H1 (cell line): ENCODE data around the gene ZNF737. TPM values are rescaled to one million over a fixed set of nuclear protein-coding genes. Genes with fewer than 3 reads are reported as not detected.

Source experiments
- CTCF ChIA-PET: fragments of 300-600 bp; sonication (Branson Sonifier 250); formaldehyde crosslinking; loops from one replicate; lab custom pipeline; 2021; ENCODE audit not compliant: partially characterized antibody; lab: Charles Lee
- POLR2A ChIA-PET: fragments of 300-600 bp; sonication (Branson Sonifier 250); formaldehyde crosslinking; loops from one replicate; lab custom pipeline; 2021; ENCODE audit warnings: inconsistent platforms; ENCODE audit not compliant: partially characterized antibody; lab: Charles Lee
- DNase-seq, 2 experiments: peaks; one replicate each; pipeline versions ENCODE4 v3.0.0 to v3.0.0-alpha.2; 2010 to 2022; ENCODE audit warnings: low spot score in 2 of 2, low read depth in 1 of 2, mixed read lengths in 1 of 2
- FAIRE-seq: peaks from 2 replicates; lab custom pipeline; 2011; peaks lifted over from hg19 to GRCh38; lab: Jason Lieb, UNC
- H2AFZ ChIP-seq: 2 replicates; pipeline ENCODE4 v1.8.1; 2012; ENCODE audit warnings: low read length, inconsistent platforms
- H2AK5ac ChIP-seq: 2 replicates; pipeline ENCODE4 v1.6.1; 2013; ENCODE audit warnings: low read depth, low read length
- H2BK120ac ChIP-seq: replicated peaks from 2 replicates; pipeline ENCODE3; 2013; ENCODE audit warnings: low read depth, low read length, inconsistent platforms
- H2BK12ac ChIP-seq: 2 replicates; pipeline ENCODE4 v1.6.1; 2013; ENCODE audit warnings: low read depth, low read length
- H2BK15ac ChIP-seq: 2 replicates; pipeline ENCODE4 v1.6.1; 2013; ENCODE audit warnings: low read length
- H2BK20ac ChIP-seq: 2 replicates; pipeline ENCODE4 v1.6.1; 2013; ENCODE audit warnings: low read length
- H2BK5ac ChIP-seq: 2 replicates; pipeline ENCODE4 v1.6.1; 2013; ENCODE audit warnings: low read depth, low read length
- H3K14ac ChIP-seq: 2 replicates; pipeline ENCODE4 v1.6.1; 2013; ENCODE audit warnings: inconsistent platforms; ENCODE audit not compliant: insufficient read length
- H3K18ac ChIP-seq: 2 replicates; pipeline ENCODE4 v1.6.1; 2013; ENCODE audit warnings: low read length; ENCODE audit errors: extremely low read depth
- H3K23ac ChIP-seq: 2 replicates; pipeline ENCODE4 v1.6.1; 2013; ENCODE audit warnings: inconsistent platforms; ENCODE audit not compliant: insufficient read length
- H3K23me2 ChIP-seq: 2 replicates; pipeline ENCODE4 v1.6.1; 2013; ENCODE audit warnings: low read depth, low read length
- H3K27ac ChIP-seq: 2 replicates; pipeline ENCODE4 v1.6.1; 2011; ENCODE audit warnings: low read depth, low read length, inconsistent platforms
- H3K27me3 ChIP-seq, 4 experiments: replicated peaks in 1 of 4; 1 replicate in 1 of 4; 2 replicates in 3 of 4; pipeline versions ENCODE4 v1.6.1 to v1.8.1; 2011 to 2013; ENCODE audit warnings: low read length in 3 of 4, mild to moderate bottlenecking in 3 of 4, inconsistent platforms in 2 of 4, mixed read lengths in 2 of 4, moderate library complexity in 1 of 4; ENCODE audit not compliant: control insufficient read depth in 3 of 4, insufficient read depth in 3 of 4; ENCODE audit errors: extremely low read depth in 1 of 4
- H3K36me3 ChIP-seq, 4 experiments: 2 replicates each; pipeline versions ENCODE4 v1.6.1 to v1.8.1; 2011 to 2013; ENCODE audit warnings: mild to moderate bottlenecking in 4 of 4, low read length in 3 of 4, moderate library complexity in 2 of 4, control low read depth in 1 of 4, inconsistent platforms in 1 of 4; ENCODE audit not compliant: insufficient read depth in 4 of 4, control insufficient read depth in 2 of 4
- H3K4ac ChIP-seq: replicated peaks from 2 replicates; pipeline ENCODE3; 2013; ENCODE audit warnings: low read length, low read depth, mixed read lengths, inconsistent platforms; ENCODE audit not compliant: insufficient read length
- H3K4me1 ChIP-seq, 4 experiments: replicated peaks in 1 of 4; 1 replicate in 1 of 4; 2 replicates in 3 of 4; pipeline versions ENCODE4 v1.6.1 to v1.8.1; 2011 to 2013; ENCODE audit warnings: low read length in 3 of 4, inconsistent platforms in 2 of 4, mixed read lengths in 1 of 4; ENCODE audit not compliant: insufficient read depth in 4 of 4, control insufficient read depth in 3 of 4
- H3K4me2 ChIP-seq, 2 experiments: 2 replicates each; pipeline versions ENCODE4 v1.6.1 to v1.8.1; 2011 to 2013; ENCODE audit warnings: low read depth in 2 of 2, low read length in 2 of 2, control low read depth in 1 of 2, inconsistent platforms in 1 of 2, mild to moderate bottlenecking in 1 of 2; ENCODE audit not compliant: insufficient read depth in 1 of 2
- H3K4me3 ChIP-seq, 4 experiments: fragments of 200-600, 300-600 bp in 1 of 4; sonication (generic), shearing (Covaris generic), sonication (Bioruptor Twin) in 1 of 4; 2 replicates each; pipeline versions ENCODE4 v1.5.1 to v1.8.1; 2011 to 2016; ENCODE audit warnings: low read length in 4 of 4, low read depth in 3 of 4, control low read depth in 2 of 4, inconsistent platforms in 2 of 4, mild to moderate bottlenecking in 2 of 4, mixed read lengths in 1 of 4, moderate library complexity in 1 of 4; ENCODE audit not compliant: insufficient read depth in 2 of 4; ENCODE audit errors: extremely low read depth in 1 of 4
- H3K56ac ChIP-seq: replicated peaks from 2 replicates; pipeline ENCODE3; 2013; ENCODE audit warnings: low read depth, mild to moderate bottlenecking, mixed read lengths, low read length, inconsistent platforms; ENCODE audit not compliant: insufficient read length
- H3K79me1 ChIP-seq: 2 replicates; pipeline ENCODE4 v1.6.1; 2013; ENCODE audit warnings: low read depth, low read length, control low read depth
- H3K79me2 ChIP-seq, 2 experiments: 2 replicates each; pipeline versions ENCODE4 v1.6.1 to v1.8.1; 2012 to 2013; ENCODE audit warnings: low read length in 2 of 2, mild to moderate bottlenecking in 2 of 2, inconsistent platforms in 1 of 2; ENCODE audit not compliant: insufficient read depth in 2 of 2, control insufficient read depth in 1 of 2
- H3K9ac ChIP-seq, 4 experiments: replicated peaks in 1 of 4; 1 replicate in 1 of 4; 2 replicates in 3 of 4; pipeline versions ENCODE4 v1.6.1 to v1.8.1; 2011 to 2013; ENCODE audit warnings: low read depth in 3 of 4, low read length in 3 of 4, control low read depth in 2 of 4, mild to moderate bottlenecking in 2 of 4, moderate library complexity in 2 of 4, inconsistent platforms in 1 of 4; ENCODE audit errors: extremely low read depth in 1 of 4
- H3K9me3 ChIP-seq, 2 experiments: 2 replicates each; pipeline versions ENCODE4 v1.6.1 to v1.8.1; 2012 to 2013; ENCODE audit warnings: mild to moderate bottlenecking in 2 of 2, moderate library complexity in 2 of 2, control low read depth in 1 of 2, inconsistent platforms in 1 of 2, low read depth in 1 of 2, low read length in 1 of 2, mixed read lengths in 1 of 2; ENCODE audit not compliant: insufficient read depth in 2 of 2
- H4K20me1 ChIP-seq, 2 experiments: replicated peaks in 1 of 2; 2 replicates each; pipeline versions ENCODE3 to v1.8.1; 2011 to 2013; ENCODE audit warnings: inconsistent platforms in 2 of 2, low read length in 2 of 2, mild to moderate bottlenecking in 1 of 2; ENCODE audit not compliant: insufficient read depth in 2 of 2, control insufficient read depth in 1 of 2
- H4K5ac ChIP-seq: 2 replicates; pipeline ENCODE4 v1.6.1; 2013; ENCODE audit warnings: low read length, low read depth, mixed read lengths, inconsistent platforms; ENCODE audit not compliant: insufficient read length
- H4K8ac ChIP-seq: 2 replicates; pipeline ENCODE4 v1.8.0; 2013; ENCODE audit warnings: mild to moderate bottlenecking, moderate library complexity, low read length, inconsistent platforms; ENCODE audit not compliant: insufficient read depth; ENCODE audit errors: extremely low read depth
- H4K91ac ChIP-seq: replicated peaks from 2 replicates; pipeline ENCODE3; 2013; ENCODE audit warnings: low read length, mixed read lengths, inconsistent platforms; ENCODE audit not compliant: insufficient read length
- ATF3 ChIP-seq: IDR thresholded peaks from 2 replicates; pipeline ENCODE4 v1.6.1; 2011; ENCODE audit warnings: low read depth, mild to moderate bottlenecking, low read length; ENCODE audit not compliant: insufficient read depth
- CBX8 ChIP-seq: fragments of 300-800, 300-1000 bp; sonication (generic); IDR thresholded peaks from 2 replicates; pipeline ENCODE4 v1.7.1; 2016; ENCODE audit warnings: low read depth, low read length, borderline replicate concordance
- HDAC2 ChIP-seq, 2 experiments: fragments of 300-600 bp in 1 of 2; sonication (generic) in 1 of 2; IDR thresholded peaks; 2 replicates each; pipeline ENCODE4 v1.6.1; 2011 to 2012; ENCODE audit warnings: low read depth in 2 of 2, low read length in 2 of 2, mild to moderate bottlenecking in 2 of 2, moderate library complexity in 2 of 2, borderline replicate concordance in 1 of 2, inconsistent platforms in 1 of 2
- PHF8 ChIP-seq: fragments of 200-600 bp; sonication (generic); conservative IDR thresholded peaks from 2 replicates; pipeline ENCODE4 v1.7.1; 2012; ENCODE audit warnings: low read depth, mild to moderate bottlenecking, inconsistent platforms, low read length, moderate library complexity
- RFX5 ChIP-seq: IDR thresholded peaks from 2 replicates; pipeline ENCODE4 v1.6.1; 2011; ENCODE audit warnings: low read depth, low read length, improper control_type of control experiment, borderline replicate concordance
- TAF1 ChIP-seq: IDR thresholded peaks from 2 replicates; pipeline ENCODE4 v1.6.1; 2011; ENCODE audit warnings: mild to moderate bottlenecking, low read depth, low read length
- WGBS, 2 experiments: shearing (Covaris generic) in 1 of 2; methylation state at CpG; one replicate each; pipeline versions ENCODE4 v1.1.6 to v1.1.7; 2013 to 2015; ENCODE audit warnings: low lambda C conversion rate in 2 of 2, mixed read lengths in 2 of 2, inconsistent platforms in 1 of 2, low coverage in 1 of 2, missing lambda C conversion rate in 1 of 2; ENCODE audit not compliant: insufficient replicate concordance in 2 of 2, insufficient coverage in 1 of 2, insufficient read length in 1 of 2; ENCODE audit errors: extremely low coverage in 1 of 2, missing lambda C conversion rate in 1 of 2; 5-methylcytosine and 5-hydroxymethylcytosine counted together
- long read RNA-seq, 2 experiments: library from RNA in 1 of 2; library from capped mRNA in 1 of 2; stranded (forward); transcript quantifications; one replicate each; pipeline ENCODE4 v2.0.0, GENCODE V29; 2021; ENCODE audit warnings: inconsistent platforms in 1 of 2
- polyA minus RNA-seq, 3 experiments: library from RNA; depleted of rRNA, polyadenylated mRNA; stranded (reverse); fragments of >200 nt; gene quantifications; 1 replicate in 2 of 3; 2 replicates in 1 of 3; pipeline ENCODE4 v1.2.3, GENCODE V29; 2011
- polyA plus RNA-seq, 7 experiments: library from polyadenylated mRNA; depleted of rRNA in 3 of 7; stranded (reverse) in 5 of 7; unstranded in 2 of 7; fragments of >200 nt in 5 of 7; fragments of 200-250 nt in 2 of 7; gene quantifications; 1 replicate in 5 of 7; 2 replicates in 1 of 7; 4 replicates in 1 of 7; pipeline versions ENCODE4 v1.2.1 to v1.2.3, GENCODE V29; 2011 to 2013; ENCODE audit warnings: missing spikeins in 2 of 7, mixed read lengths in 2 of 7
- total RNA-seq: library from RNA; stranded (reverse); fragmentation: NEBNext Ultra II Directional; extraction: Animal tissue kit (Norgen Biotek cat#: 25700); gene quantifications from 2 replicates; pipeline ENCODE4 v1.2.1, GENCODE V29; 2021
- TF ChIP-seq, protein P1 (sequence below): IDR thresholded peaks from 2 replicates; pipeline ENCODE4 v1.6.1; 2012; ENCODE audit warnings: inconsistent platforms

ZNF737 gene
- total RNA-seq = 17.1 and 19.7 TPM in 2 replicates
- polyA plus RNA-seq (2011; rRNA removed) = 5.7 and 6.1 TPM in 2 replicates
- polyA plus RNA-seq (2011; cell fraction: cytosol; rRNA removed) = 7.9 TPM
- 7.3 TPM for polyA plus RNA-seq (2011; cell fraction: nucleus; rRNA removed)
- polyA plus RNA-seq (2012, experiment 1 of 2) = 7.3 to 10.8 TPM (median 8.1 TPM) in 4 replicates
- polyA plus RNA-seq (2012, experiment 2 of 2) = 0.31 TPM
- polyA plus RNA-seq (2013, experiment 1 of 2) = 13.0 TPM
- 11.9 TPM for polyA plus RNA-seq (2013, experiment 2 of 2)
- polyA minus RNA-seq (2011; rRNA and poly(A)+ RNA removed) = 28.1 and 37.0 TPM in 2 replicates
- polyA minus RNA-seq (2011; cell fraction: cytosol; rRNA and poly(A)+ RNA removed) = 14.4 TPM
- 98.0 TPM for polyA minus RNA-seq (2011; cell fraction: nucleus; rRNA and poly(A)+ RNA removed)
- long read RNA-seq, experiment 1, partial matches to known transcripts = 0 of 8 reads
- long read RNA-seq, experiment 1, other reads (novel, unspliced or antisense) = 7 of 8 reads
- long read RNA-seq, experiment 2, partial matches to known transcripts = 0 of 2 reads
- long read RNA-seq, experiment 2, other reads (novel, unspliced or antisense) = 1 of 2 reads

DNA sequence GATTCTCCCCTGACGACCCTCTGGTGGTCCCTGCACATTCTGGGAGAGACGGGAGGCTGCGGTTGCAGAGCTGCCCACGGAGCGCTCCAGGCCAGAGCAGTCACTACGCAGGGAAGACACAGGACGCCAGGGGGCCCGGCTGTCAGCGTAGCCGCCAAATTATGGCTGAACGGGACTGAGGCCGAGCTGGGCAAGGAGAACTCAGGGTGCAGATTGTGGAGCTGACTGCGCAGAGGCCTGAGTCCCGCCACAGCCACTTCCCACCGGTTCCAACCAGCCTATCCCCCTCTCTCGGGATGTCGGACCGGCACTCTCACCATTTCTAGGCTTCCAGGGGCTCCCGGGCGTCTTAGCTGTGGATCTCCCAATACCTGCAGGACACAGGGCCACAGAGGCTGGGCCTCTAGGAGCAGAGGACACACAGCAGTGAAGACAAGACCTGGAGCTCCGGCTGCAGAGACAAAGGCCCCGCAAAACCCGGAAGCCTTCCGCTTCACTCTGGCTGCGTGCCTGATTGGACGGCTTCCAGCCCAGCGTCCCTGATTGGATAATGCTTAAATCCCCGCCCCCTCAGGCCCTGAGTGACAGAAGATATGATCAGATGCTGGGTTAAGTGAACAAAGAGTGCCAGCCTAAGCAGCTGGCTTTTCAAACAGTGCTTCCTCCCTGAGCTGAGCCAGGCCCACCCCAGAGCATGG, at the start of gene ZNF737:
Gene ZNF737, minus strand, starts transcription at position 461 of the 698 bp plus-strand sequence. Its CDS starts 141 bp downstream, at position 320.
- no peak within 1 kb of the TSS for H4K91ac ChIP-seq
- H3K4me1 ChIP-seq = no peaks in the 10 kb centered on the region; a peak in 1 of 7 replicates
- peak within 1 kb of the TSS; percentile 79 for H2AFZ ChIP-seq
- ChIA-PET POLR2A (interaction anchor here (0.8 to 3.0 kb wide), 12 partner anchors 9 to 434 kb away, joined by 3 to 27 read pairs (median 4); partner anchors contain the start of genes ZNF626, ZNF66 and ZNF85), CTCF (interaction anchor here (0.6 to 1.4 kb wide), 7 partner anchors 9 to 356 kb away, joined by 3 to 7 read pairs (median 3); partner anchors contain the start of gene ZNF66)
- peak within 1 kb of the TSS; percentile 93 for H3K27ac ChIP-seq
- H3K23ac ChIP-seq = no peak within 1 kb of the TSS
- H2BK5ac ChIP-seq = peak within 1 kb of the TSS; percentile 71; the same call in 1 of the 2 replicates
- peak within 1 kb of the TSS; percentile 98; the same call in 1 of the 2 replicates for H4K8ac ChIP-seq
- peak within 1 kb of the TSS; percentile 77 to 94 (median 90) for H3K9ac ChIP-seq
- FAIRE-seq = peak; percentile 86
- no peak within 1 kb of the TSS for H2AK5ac ChIP-seq
- no peak within 1 kb of the TSS for H2BK15ac ChIP-seq
- H3K9me3 ChIP-seq = no peaks in the 10 kb centered on the region
- H4K20me1 ChIP-seq = no peaks in the 10 kb centered on the region
- DNase-seq = peak; percentile 87 to 90
- no peaks in the 10 kb centered on the region for H3K79me1 ChIP-seq
- H3K36me3 ChIP-seq = peaks cover 0 to 3% (median 0%) of the 10 kb centered on the region in 4 experiments; a peak in 2 of 8 replicates
- H3K14ac ChIP-seq = no peak within 1 kb of the TSS
- H2BK20ac ChIP-seq = no peak within 1 kb of the TSS
- H3K18ac ChIP-seq = 0 out of 2 replicates have a peak within 1 kb of the TSS, but pooled peaks have one; percentile 32
- H2BK120ac ChIP-seq = no peak within 1 kb of the TSS
- H2BK12ac ChIP-seq = no peak within 1 kb of the TSS; the same call in 1 of the 2 replicates
- no peak within 1 kb of the TSS for H3K4ac ChIP-seq
- H3K4me3 ChIP-seq = peak within 1 kb of the TSS; percentile 82 to 94 (median 86)
- H3K79me2 ChIP-seq = peaks cover 0 to 28% of the 10 kb centered on the region in 2 experiments; a peak in 2 of 4 replicates
- peak within 1 kb of the TSS; percentile 65 to 90 for H3K4me2 ChIP-seq
- 1% methylated on average over 25 of the region's 28 CpGs; no CpG with 5 or more reads in 1 of the 2 experiments for WGBS, 2 experiments
- H4K5ac ChIP-seq = peak within 1 kb of the TSS; percentile 25
- H3K23me2 ChIP-seq = peaks cover 4% of the 10 kb centered on the region; the same call in 1 of the 2 replicates
- no peak within 1 kb of the TSS for H3K56ac ChIP-seq
- no peaks in the 10 kb centered on the region for H3K27me3 ChIP-seq
- TF ChIP-seq RFX5 = no peak
- TF ChIP-seq CBX8 = no peak
- TF ChIP-seq, protein P1, sequence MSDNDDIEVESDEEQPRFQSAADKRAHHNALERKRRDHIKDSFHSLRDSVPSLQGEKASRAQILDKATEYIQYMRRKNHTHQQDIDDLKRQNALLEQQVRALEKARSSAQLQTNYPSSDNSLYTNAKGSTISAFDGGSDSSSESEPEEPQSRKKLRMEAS = 0 out of 2 replicates have a peak, but pooled peaks have one; percentile 18
- TF ChIP-seq HDAC2 (IDR thresholded peaks at IDR 0.05; ENCODE audit: borderline replicate concordance in 1 of 2, low read depth in 2 of 2, low read length in 2 of 2) = peak in 1 of 2 experiments; percentile 36; a peak in 1 of 4 replicates
- peak; percentile 83 for TF ChIP-seq PHF8
- TF ChIP-seq ATF3 = no peak
- TF ChIP-seq TAF1 = peak; percentile 86
